ENCODE data around the gene HIF3A. TPM values are rescaled to one million over a fixed set of nuclear protein-coding genes. Genes with fewer than 3 reads are reported as not detected.
A peak's percentile ranks its signal among the peaks of the same experiment; 100 is the strongest.

Gene HIF3A
- total RNA-seq, 1 experiment from 2014 or later, result not detected

DNA sequence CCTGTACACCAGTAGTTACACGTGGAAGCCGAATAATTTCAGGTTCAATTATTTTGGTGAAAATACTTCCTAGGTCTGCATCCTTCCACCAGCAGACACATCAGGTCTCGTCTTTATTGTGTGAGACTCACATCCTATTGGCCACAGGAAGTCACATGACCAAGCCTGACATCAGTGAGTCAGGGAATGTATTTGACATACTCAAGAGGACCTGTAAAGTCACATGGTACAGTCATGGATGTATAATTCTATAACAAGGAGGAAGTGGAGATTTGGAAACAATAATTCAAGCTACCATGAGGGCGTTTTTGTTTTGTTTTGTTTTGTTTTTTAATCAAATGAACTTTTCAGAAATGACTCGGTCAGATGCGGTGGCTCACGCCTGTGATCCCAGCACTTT lies 9.3 kb upstream of the HIF3A start:
- Histone ChIP-seq H3K36me3 (ENCODE audit: control insufficient read depth, insufficient read depth, low read length) (no peaks in the 10 kb centered on the region), H3K4me1 (ENCODE audit: control insufficient read depth, insufficient read depth, low read length) (no peaks in the 10 kb centered on the region), H3K27me3 (ENCODE audit: control insufficient read depth, insufficient read depth, low read length) (no peaks in the 10 kb centered on the region), H3K9me3 (ENCODE audit: control insufficient read depth, insufficient read depth, low read depth, low read length) (no peaks in the 10 kb centered on the region), H3K4me3 (ENCODE audit: low read depth in 2 of 2, low read length in 2 of 2) (no peak overlapping the region), H3K27ac (ENCODE audit: low read length) (no peak overlapping the region)
- ChIA-PET POLR2A (no interaction called here), CTCF (interaction anchor here (0.6 kb wide), 1 partner anchor 542 kb away, joined by 7 read pairs; no protein-coding TSS in a partner anchor)
- BruUV-seq (replicated peaks), result no TSS peak
- DNase-seq (ENCODE audit: low read depth, low spot score), result no peak
- ATAC-seq, result no peak
- in situ Hi-C loops (cut with HindIII; ENCODE audit: low pct_unique_long_range_greater_than_20kb, low sequenced_read_pairs) (no loop called here), intact Hi-C loops (cut with micrococcal nuclease; ENCODE audit: unreplicated experiment) (loop anchor here (10.0 kb wide), 1 partner anchor 107 kb away; no protein-coding TSS in a partner anchor)
- no peak for TF ChIP-seq CTCF (IDR thresholded peaks at IDR 0.05)
- TF ChIP-seq SIN3A (IDR thresholded peaks at IDR 0.05; ENCODE audit: borderline replicate concordance, insufficient read depth, low read depth, low read length), result no peak
- no peak for TF ChIP-seq TCF7L2 (IDR thresholded peaks at IDR 0.05; ENCODE audit: low read depth, low read length)
- TF ChIP-seq POLR2AphosphoS5 (IDR thresholded peaks at IDR 0.05; ENCODE audit: low read depth, low read length), result no peak
- TF ChIP-seq REST (IDR thresholded peaks at IDR 0.05; ENCODE audit: insufficient read depth in 1 of 2, low read depth in 2 of 2, low read length in 1 of 2), result no peak

GRCh38 chr19:46288896-46289588 lies 7.8 kb upstream of the HIF3A start:
- Histone ChIP-seq H3K4me1 (ENCODE audit: control insufficient read depth, insufficient read depth, low read length) (no peaks in the 10 kb centered on the region), H3K9me3 (ENCODE audit: control insufficient read depth, insufficient read depth, low read depth, low read length) (no peaks in the 10 kb centered on the region), H3K36me3 (ENCODE audit: control insufficient read depth, insufficient read depth, low read length) (no peaks in the 10 kb centered on the region), H3K4me3 (ENCODE audit: low read depth in 2 of 2, low read length in 2 of 2) (no peak overlapping the region), H3K27ac (ENCODE audit: low read length) (no peak overlapping the region), H3K27me3 (ENCODE audit: control insufficient read depth, insufficient read depth, low read length) (no peaks in the 10 kb centered on the region)
- BruUV-seq (replicated peaks), result no TSS peak
- ChIA-PET POLR2A (no interaction called here), CTCF (no interaction called here)
- DNase-seq (ENCODE audit: low read depth, low spot score), result no peak
- intact Hi-C loops (cut with micrococcal nuclease; ENCODE audit: unreplicated experiment) (loop anchor here (10.0 kb wide), 1 partner anchor 106 kb away; no protein-coding TSS in a partner anchor), in situ Hi-C loops (cut with HindIII; ENCODE audit: low pct_unique_long_range_greater_than_20kb, low sequenced_read_pairs) (no loop called here)
- TF ChIP-seq REST (IDR thresholded peaks at IDR 0.05; ENCODE audit: insufficient read depth in 1 of 2, low read depth in 2 of 2, low read length in 1 of 2) (no peak), TCF7L2 (IDR thresholded peaks at IDR 0.05; ENCODE audit: low read depth, low read length) (no peak), SIN3A (IDR thresholded peaks at IDR 0.05; ENCODE audit: borderline replicate concordance, insufficient read depth, low read depth, low read length) (no peak), POLR2AphosphoS5 (IDR thresholded peaks at IDR 0.05; ENCODE audit: low read depth, low read length) (no peak), CTCF (IDR thresholded peaks at IDR 0.05) (no peak)
- peak; percentile 42; the same call in 1 of the 2 replicates for ATAC-seq
